ENCODE results near the gene TMEM141. TPM values are rescaled to one million over a fixed set of nuclear protein-coding genes. Genes with fewer than 3 reads are reported as not detected.
"Not testable (repeated sequence)": the region's sequence is repeated elsewhere in the genome, so short reads cannot be mapped to it uniquely, and the experiment has no call there.

Gene TMEM141
- total and polyA plus RNA-seq, 2 of the 8 experiments (the other 6 are each of a cell fraction or from before 2014, with no cell fraction given) = 51.1 to 137 TPM

- DNase-seq (ENCODE audit: low read depth in 1 of 2, low spot score in 2 of 2) = not testable (repeated sequence)
These were observed 4.2 kb upstream of the TMEM141 start for GRCh38 chr9:136786983-136787382.

More at GRCh38 chr9:136786983-136787382, 4.2 kb upstream of the TMEM141 start:
- CTCF ChIA-PET (ENCODE audit: partially characterized antibody) = interaction anchor here (0.6 to 4.3 kb wide), 14 partner anchors 11 to 248 kb away, joined by 3 to 37 read pairs (median 4); partner anchors contain the start of genes AJM1 and LCN8
- H2BK120ac ChIP-seq (replicated peaks; ENCODE audit: low read depth, low read length); H3K79me1 ChIP-seq (ENCODE audit: low read depth, low read length); H4K8ac ChIP-seq (ENCODE audit: extremely low read depth, insufficient read depth, low read length); H3K9me3 ChIP-seq (ENCODE audit: insufficient read depth in 2 of 2, low read depth in 1 of 2, low read length in 1 of 2); H3K4me3 ChIP-seq (ENCODE audit: extremely low read depth in 1 of 4, insufficient read depth in 2 of 4, low read depth in 3 of 4, low read length in 4 of 4); H3K18ac ChIP-seq (ENCODE audit: extremely low read depth, low read length); H4K91ac ChIP-seq (replicated peaks; ENCODE audit: insufficient read length, low read length); FAIRE-seq; H3K23ac ChIP-seq (ENCODE audit: insufficient read length); H2BK20ac ChIP-seq (ENCODE audit: low read length); H3K56ac ChIP-seq (replicated peaks; ENCODE audit: insufficient read length, low read depth, low read length); H4K5ac ChIP-seq (ENCODE audit: insufficient read length, low read depth, low read length); H2BK12ac ChIP-seq (ENCODE audit: low read depth, low read length); H2BK5ac ChIP-seq (ENCODE audit: low read depth, low read length); H3K36me3 ChIP-seq (ENCODE audit: control insufficient read depth in 2 of 4, insufficient read depth in 4 of 4, low read length in 3 of 4); H2AK5ac ChIP-seq (ENCODE audit: low read depth, low read length); H4K20me1 ChIP-seq (replicated peaks in 1 of 2; ENCODE audit: control insufficient read depth in 1 of 2, insufficient read depth in 2 of 2, low read length in 2 of 2); H3K9ac ChIP-seq (replicated peaks in 1 of 4; ENCODE audit: extremely low read depth in 1 of 4, low read depth in 3 of 4, low read length in 3 of 4); H2AFZ ChIP-seq (ENCODE audit: low read length); H3K4ac ChIP-seq (replicated peaks; ENCODE audit: insufficient read length, low read depth, low read length); H3K4me1 ChIP-seq (replicated peaks in 1 of 4; ENCODE audit: control insufficient read depth in 3 of 4, insufficient read depth in 4 of 4, low read length in 3 of 4); H3K4me2 ChIP-seq (ENCODE audit: insufficient read depth in 1 of 2, low read depth in 2 of 2, low read length in 2 of 2); H3K27ac ChIP-seq (ENCODE audit: low read depth, low read length); H3K79me2 ChIP-seq (ENCODE audit: control insufficient read depth in 1 of 2, insufficient read depth in 2 of 2, low read length in 2 of 2); H3K14ac ChIP-seq (ENCODE audit: insufficient read length); POLR2A ChIA-PET (ENCODE audit: partially characterized antibody); H3K27me3 ChIP-seq (replicated peaks in 1 of 4; ENCODE audit: control insufficient read depth in 3 of 4, extremely low read depth in 1 of 4, insufficient read depth in 3 of 4, low read length in 3 of 4); H2BK15ac ChIP-seq (ENCODE audit: low read length); H3K23me2 ChIP-seq (ENCODE audit: low read depth, low read length): not testable (repeated sequence)
- WGBS, 2 experiments (ENCODE audit: extremely low coverage in 1 of 2, insufficient coverage in 1 of 2, insufficient read length in 1 of 2, insufficient replicate concordance in 2 of 2, low coverage in 1 of 2, low lambda C conversion rate in 2 of 2, missing lambda C conversion rate in 1 of 2) = 65% methylated on average over 4 of the region's 4 CpGs; no CpG with 5 or more reads in 1 of the 2 experiments

Measured in H1 (cell line).